ENCODE results near the gene COL6A5.

DNA sequence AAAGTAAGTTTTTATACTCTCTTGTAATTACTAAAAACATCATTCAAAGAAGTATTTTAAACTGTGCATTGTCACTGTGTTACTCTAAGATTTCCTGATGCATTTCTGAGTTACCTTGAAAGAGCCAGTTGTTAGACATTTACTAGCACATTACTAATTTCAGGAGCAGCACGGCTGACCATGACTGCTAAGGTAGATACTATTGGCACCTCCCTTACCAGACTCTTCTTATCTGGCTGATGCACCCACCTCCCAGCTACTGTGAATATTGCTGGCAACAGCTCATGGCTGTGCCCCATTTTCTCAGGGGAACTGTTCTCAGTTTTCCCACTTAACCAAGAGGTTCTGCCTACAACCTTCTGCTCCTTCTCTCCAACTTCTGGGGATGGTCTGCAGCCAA lies 29.4 kb downstream of the COL6A5 start:
- TF ChIP-seq GABPA (IDR thresholded peaks at IDR 0.05; ENCODE audit: low read depth) (no peak), CTCF (IDR thresholded peaks at IDR 0.05) (no peak), YY1 (IDR thresholded peaks at IDR 0.05; ENCODE audit: low read depth) (no peak)

All from SK-N-SH (cell line).